Mammary epithelial cell (primary cell): ENCODE results near the gene RUNX1.

Experiments used
- EZH2 ChIP-seq: IDR thresholded peaks from 2 replicates; pipeline ENCODE4 v1.6.1; 2012; ENCODE audit warnings: low read length, inconsistent platforms, borderline replicate concordance
- TF ChIP-seq, protein P1 (sequence below), 2 donors: IDR thresholded peaks in 1 of 2; conservative IDR thresholded peaks in 1 of 2; 2 replicates each; pipeline ENCODE4 v1.5.1; 2011 to 2012; ENCODE audit warnings: inconsistent platforms in 2 of 2, low read length in 2 of 2, mild to moderate bottlenecking in 2 of 2, control low read depth in 1 of 2, low read depth in 1 of 2; ENCODE audit not compliant: insufficient read depth in 1 of 2; ENCODE audit errors: extremely low read depth in 1 of 2

DNA sequence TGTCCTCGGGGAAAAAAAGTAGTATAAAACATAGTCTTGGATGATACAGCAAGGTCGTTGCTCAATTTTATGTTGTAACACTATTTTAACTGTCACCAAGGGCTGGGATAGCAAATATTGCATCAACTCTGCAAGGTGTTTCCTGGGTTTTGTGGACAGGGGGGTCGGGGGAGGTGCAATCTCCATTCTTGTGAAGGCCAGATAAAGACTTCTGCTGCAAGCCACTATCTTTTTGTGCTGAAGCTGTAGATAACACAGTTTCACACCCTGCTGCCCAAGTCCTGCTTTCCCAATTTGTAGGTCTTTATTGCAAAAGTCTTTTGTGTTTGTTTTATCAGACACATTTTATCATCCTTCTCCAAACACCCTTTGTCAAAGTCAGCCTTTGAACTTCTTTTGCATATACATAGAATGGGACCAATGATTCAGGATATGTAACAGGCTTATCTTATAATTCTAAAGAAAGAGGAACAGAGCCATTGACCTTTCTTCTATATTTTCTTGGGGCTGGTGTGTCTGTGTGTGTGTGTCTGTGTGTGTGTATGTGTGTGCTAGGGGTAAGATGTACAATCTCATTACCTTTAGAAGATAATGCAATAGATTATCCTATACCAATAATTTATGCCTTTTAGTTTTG lies 140.6 kb downstream of the RUNX1 start:
- TF ChIP-seq, protein P1, sequence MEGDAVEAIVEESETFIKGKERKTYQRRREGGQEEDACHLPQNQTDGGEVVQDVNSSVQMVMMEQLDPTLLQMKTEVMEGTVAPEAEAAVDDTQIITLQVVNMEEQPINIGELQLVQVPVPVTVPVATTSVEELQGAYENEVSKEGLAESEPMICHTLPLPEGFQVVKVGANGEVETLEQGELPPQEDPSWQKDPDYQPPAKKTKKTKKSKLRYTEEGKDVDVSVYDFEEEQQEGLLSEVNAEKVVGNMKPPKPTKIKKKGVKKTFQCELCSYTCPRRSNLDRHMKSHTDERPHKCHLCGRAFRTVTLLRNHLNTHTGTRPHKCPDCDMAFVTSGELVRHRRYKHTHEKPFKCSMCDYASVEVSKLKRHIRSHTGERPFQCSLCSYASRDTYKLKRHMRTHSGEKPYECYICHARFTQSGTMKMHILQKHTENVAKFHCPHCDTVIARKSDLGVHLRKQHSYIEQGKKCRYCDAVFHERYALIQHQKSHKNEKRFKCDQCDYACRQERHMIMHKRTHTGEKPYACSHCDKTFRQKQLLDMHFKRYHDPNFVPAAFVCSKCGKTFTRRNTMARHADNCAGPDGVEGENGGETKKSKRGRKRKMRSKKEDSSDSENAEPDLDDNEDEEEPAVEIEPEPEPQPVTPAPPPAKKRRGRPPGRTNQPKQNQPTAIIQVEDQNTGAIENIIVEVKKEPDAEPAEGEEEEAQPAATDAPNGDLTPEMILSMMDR (conservative IDR thresholded peaks at IDR 0.05 in 1 of 2, IDR thresholded peaks at IDR 0.05 in 1 of 2; ENCODE audit: extremely low read depth in 1 of 2, insufficient read depth in 1 of 2, low read depth in 1 of 2, low read length in 2 of 2), result no peak
- no peak for TF ChIP-seq EZH2
